ENCODE data around the gene TRIOBP.

- TF ChIP-seq CTCF (conservative IDR thresholded peaks at IDR 0.05) (no peak), ZFX (IDR thresholded peaks at IDR 0.05) (no peak)
These were observed 97.5 kb downstream of the TRIOBP start for GRCh38 chr22:37794376-37794775.
